H4 (cell line): Measurements from ENCODE around the gene MS4A18. TPM values are rescaled to one million over a fixed set of nuclear protein-coding genes. Genes with fewer than 3 reads are reported as not detected.
A peak's percentile ranks its signal among the peaks of the same experiment; 100 is the strongest.

Experiments
- DNase-seq: peaks from one replicate; pipeline ENCODE4 v3.0.0-alpha.2; 2015; ENCODE audit warnings: low spot score
- total RNA-seq: library from RNA; depleted of rRNA; stranded (reverse); fragments of >200 nt; shearing (Covaris generic); gene quantifications from 2 replicates; pipeline ENCODE4 v1.2.3, GENCODE V29; 2014

Gene MS4A18
- total RNA-seq, 1 experiment from 2014 or later: not detected

- no peak for DNase-seq
Observed at GRCh38 chr11:60766547-60766946, 42.0 kb downstream of the MS4A18 start.

- no peak for DNase-seq
Observed at GRCh38 chr11:60767388-60767811, 42.9 kb downstream of the MS4A18 start.

GRCh38 chr11:60768202-60768601 is 43.7 kb downstream of the MS4A18 start:
- DNase-seq: no peak

- no peak for DNase-seq
Observed at GRCh38 chr11:60769273-60769672, 44.8 kb downstream of the MS4A18 start.

- no peak for DNase-seq
Observed at GRCh38 chr11:60769811-60770210, 45.3 kb downstream of the MS4A18 start.

- DNase-seq: no peak
Observed at GRCh38 chr11:60771146-60771545, 46.6 kb downstream of the MS4A18 start.

GRCh38 chr11:60771879-60772525 is 47.5 kb downstream of the MS4A18 start:
- DNase-seq: no peak

GRCh38 chr11:60772666-60773065 is 48.1 kb downstream of the MS4A18 start:
- DNase-seq: no peak

- DNase-seq: no peak
Observed at GRCh38 chr11:60774726-60775125, 50.2 kb downstream of the MS4A18 start.

GRCh38 chr11:60775420-60775961 is 51.0 kb downstream of the MS4A18 start:
- peak; percentile 93 for DNase-seq

- DNase-seq: no peak
Observed at GRCh38 chr11:60776167-60776566, 51.6 kb downstream of the MS4A18 start.

- no peak for DNase-seq
Observed at GRCh38 chr11:60777106-60777505, 52.6 kb downstream of the MS4A18 start.

GRCh38 chr11:60777572-60777971 is 53.1 kb downstream of the MS4A18 start:
- peak; percentile 79 for DNase-seq

GRCh38 chr11:60780065-60780464 is 55.5 kb downstream of the MS4A18 start:
- DNase-seq: no peak

- DNase-seq: no peak
Observed at GRCh38 chr11:60780774-60781173, 56.3 kb downstream of the MS4A18 start.

- no peak for DNase-seq
Observed at GRCh38 chr11:60781286-60781980, 56.9 kb downstream of the MS4A18 start.

GRCh38 chr11:60781981-60782316 is 57.4 kb downstream of the MS4A18 start:
- no peak for DNase-seq

GRCh38 chr11:60782393-60783140 is 58.0 kb downstream of the MS4A18 start:
- DNase-seq: no peak

- no peak for DNase-seq
Observed at GRCh38 chr11:60783141-60783484, 58.6 kb downstream of the MS4A18 start.

- DNase-seq: no peak
Observed at GRCh38 chr11:60783911-60784310, 59.4 kb downstream of the MS4A18 start.

GRCh38 chr11:60785136-60785535 is 60.6 kb downstream of the MS4A18 start, which contains the start of gene MS4A10:
Gene MS4A10 (plus strand): TSS chr11:60785333. CDS start chr11:60790336, 5,003 bp downstream.
- DNase-seq: no peak

- no peak for DNase-seq
Observed at GRCh38 chr11:60785806-60786361, 61.4 kb downstream of the MS4A18 start.
